Effector memory CD4-positive, alpha-beta T cell (primary cell): ENCODE data around the gene OLAH.

ENCODE experiments used
- DNase-seq, 3 donors: peaks; one replicate each; pipeline ENCODE4 v3.0.0-alpha.2; 2020
- H3K27ac ChIP-seq: 2 replicates; pipeline ENCODE4 v1.7.0; 2013; ENCODE audit warnings: mild to moderate bottlenecking, low read length, moderate library complexity; ENCODE audit not compliant: insufficient read depth, poor library complexity, severe bottlenecking
- H3K27me3 ChIP-seq: replicated peaks from 2 replicates; pipeline ENCODE4 v1.7.0; 2013; ENCODE audit warnings: mild to moderate bottlenecking, low read length; ENCODE audit not compliant: insufficient read depth, control insufficient read depth, poor library complexity, severe bottlenecking
- H3K36me3 ChIP-seq: 2 replicates; pipeline ENCODE4 v1.7.0; 2013; ENCODE audit warnings: mild to moderate bottlenecking, low read length, moderate library complexity; ENCODE audit not compliant: control insufficient read depth, insufficient read depth
- H3K4me1 ChIP-seq: 2 replicates; pipeline ENCODE4 v1.7.0; 2013; ENCODE audit warnings: low read length, mild to moderate bottlenecking; ENCODE audit not compliant: control insufficient read depth, insufficient read depth, poor library complexity, severe bottlenecking
- H3K4me3 ChIP-seq: 2 replicates; pipeline ENCODE4 v1.7.0; 2013; ENCODE audit warnings: low read length, low read depth, mild to moderate bottlenecking; ENCODE audit not compliant: insufficient read depth, poor library complexity, severe bottlenecking
- H3K9me3 ChIP-seq: 2 replicates; pipeline ENCODE4 v1.7.0; 2013; ENCODE audit warnings: mild to moderate bottlenecking, low read length, moderate library complexity; ENCODE audit not compliant: control insufficient read depth

Gene OLAH

GRCh38 chr10:15060638-15061037 is 16.9 kb downstream of the OLAH start:
- Histone ChIP-seq H3K4me1 (no peaks in the 10 kb centered on the region), H3K36me3 (no peaks in the 10 kb centered on the region), H3K27me3 (no peaks in the 10 kb centered on the region), H3K27ac (no peak overlapping the region), H3K4me3 (no peak overlapping the region), H3K9me3 (no peaks in the 10 kb centered on the region)
- no peak for DNase-seq

GRCh38 chr10:15067154-15067553 is 23.4 kb downstream of the OLAH start:
- no peak for DNase-seq

GRCh38 chr10:15068802-15069201 is 25.1 kb downstream of the OLAH start:
- no peak overlapping the region for H3K4me3 ChIP-seq
- H3K36me3 ChIP-seq, result no peaks in the 10 kb centered on the region
- no peaks in the 10 kb centered on the region for H3K27me3 ChIP-seq
- H3K9me3 ChIP-seq, result no peaks in the 10 kb centered on the region
- no peaks in the 10 kb centered on the region for H3K4me1 ChIP-seq
- no peak overlapping the region for H3K27ac ChIP-seq
- no peak for DNase-seq

More at GRCh38 chr10:15067154-15067553, 23.4 kb downstream of the OLAH start:
- no peaks in the 10 kb centered on the region for H3K36me3 ChIP-seq
- no peak overlapping the region for H3K27ac ChIP-seq
- no peak overlapping the region for H3K4me3 ChIP-seq
- no peaks in the 10 kb centered on the region for H3K27me3 ChIP-seq
- no peaks in the 10 kb centered on the region for H3K9me3 ChIP-seq
- no peaks in the 10 kb centered on the region for H3K4me1 ChIP-seq

- H3K27ac ChIP-seq, result no peak overlapping the region
- no peak for DNase-seq
- H3K4me3 ChIP-seq, result no peak overlapping the region
These were observed 25.5 kb downstream of the OLAH start for GRCh38 chr10:15069230-15069629.

GRCh38 chr10:15072358-15072757 is 28.6 kb downstream of the OLAH start:
- no peak overlapping the region for H3K27ac ChIP-seq
- no peaks in the 10 kb centered on the region for H3K4me1 ChIP-seq
- DNase-seq, result no peak
- H3K36me3 ChIP-seq, result no peaks in the 10 kb centered on the region
- H3K27me3 ChIP-seq, result peaks cover 3% of the 10 kb centered on the region
- no peak overlapping the region for H3K4me3 ChIP-seq
- no peaks in the 10 kb centered on the region for H3K9me3 ChIP-seq

More at GRCh38 chr10:15069230-15069629, 25.5 kb downstream of the OLAH start:
- Histone ChIP-seq H3K27me3 (peaks cover 3% of the 10 kb centered on the region), H3K9me3 (no peaks in the 10 kb centered on the region), H3K36me3 (no peaks in the 10 kb centered on the region), H3K4me1 (no peaks in the 10 kb centered on the region)

- Histone ChIP-seq H3K4me1 (no peaks in the 10 kb centered on the region), H3K9me3 (no peaks in the 10 kb centered on the region), H3K27me3 (peaks cover 3% of the 10 kb centered on the region), H3K27ac (no peak overlapping the region), H3K4me3 (no peak overlapping the region), H3K36me3 (no peaks in the 10 kb centered on the region)
- DNase-seq, result no peak
These were observed 31.7 kb downstream of the OLAH start for GRCh38 chr10:15075421-15075820.

GRCh38 chr10:15083674-15084501 is 40.1 kb downstream of the OLAH start:
- Histone ChIP-seq H3K9me3 (no peaks in the 10 kb centered on the region), H3K27ac (no peak overlapping the region), H3K36me3 (no peaks in the 10 kb centered on the region), H3K4me1 (peaks cover 2% of the 10 kb centered on the region), H3K27me3 (no peaks in the 10 kb centered on the region), H3K4me3 (no peak overlapping the region)
- no peak for DNase-seq

GRCh38 chr10:15084502-15084922 is 40.8 kb downstream of the OLAH start:
- Histone ChIP-seq H3K27ac (no peak overlapping the region), H3K36me3 (no peaks in the 10 kb centered on the region), H3K27me3 (no peaks in the 10 kb centered on the region), H3K9me3 (no peaks in the 10 kb centered on the region), H3K4me3 (no peak overlapping the region), H3K4me1 (peaks cover 2% of the 10 kb centered on the region)
- peak in 1 of 3 donors; percentile 21 for DNase-seq

GRCh38 chr10:15088428-15089261 is 44.9 kb downstream of the OLAH start, which contains the start of gene ACBD7:
TSS of gene ACBD7 (minus strand) at chr10:15088776. CDS start at chr10:15088728, 48 bp downstream.
- H3K27me3 ChIP-seq, result no peaks in the 10 kb centered on the region
- peaks cover 2% of the 10 kb centered on the region for H3K4me1 ChIP-seq
- no peaks in the 10 kb centered on the region for H3K9me3 ChIP-seq
- peak; percentile 63 to 72 (median 71) for DNase-seq
- no peak within 1 kb of the TSS for H3K27ac ChIP-seq
- peak within 1 kb of the TSS; percentile 63 for H3K4me3 ChIP-seq
- no peaks in the 10 kb centered on the region for H3K36me3 ChIP-seq

- no peak for DNase-seq
- Histone ChIP-seq H3K4me1 (peaks cover 2% of the 10 kb centered on the region), H3K36me3 (no peaks in the 10 kb centered on the region), H3K27me3 (no peaks in the 10 kb centered on the region), H3K9me3 (no peaks in the 10 kb centered on the region), H3K4me3 (no peak overlapping the region), H3K27ac (no peak overlapping the region)
These were observed 47.7 kb downstream of the OLAH start for GRCh38 chr10:15091418-15091817.
